Measurements from ENCODE around the gene CD9.

The CD9 gene

DNA sequence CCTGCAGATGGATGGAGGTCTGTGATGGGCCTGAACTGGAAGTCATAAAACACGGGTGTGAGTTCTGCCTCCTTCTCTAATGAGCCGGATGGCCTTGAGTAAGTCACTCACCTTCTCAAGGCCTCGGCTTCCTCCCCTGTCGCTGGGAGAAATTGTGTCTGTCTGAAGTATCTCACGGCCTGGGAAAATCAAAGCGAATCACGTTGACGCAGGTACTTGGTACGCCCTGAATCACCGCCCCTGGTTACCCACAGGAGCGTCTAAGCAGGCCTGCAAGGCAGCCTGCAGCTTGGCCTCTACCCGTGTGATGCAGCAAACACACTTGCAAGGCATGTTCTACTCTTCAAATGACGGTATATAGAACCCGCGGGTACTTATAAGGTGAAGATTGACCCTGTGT lies 28.1 kb upstream of the CD9 start:
- no peak for DNase-seq (ENCODE audit: low spot score)
- in situ Hi-C loops (cut with MboI; ENCODE audit: low sequenced_read_pairs, unreplicated experiment) = no loop called here
- TF ChIP-seq, protein P1, sequence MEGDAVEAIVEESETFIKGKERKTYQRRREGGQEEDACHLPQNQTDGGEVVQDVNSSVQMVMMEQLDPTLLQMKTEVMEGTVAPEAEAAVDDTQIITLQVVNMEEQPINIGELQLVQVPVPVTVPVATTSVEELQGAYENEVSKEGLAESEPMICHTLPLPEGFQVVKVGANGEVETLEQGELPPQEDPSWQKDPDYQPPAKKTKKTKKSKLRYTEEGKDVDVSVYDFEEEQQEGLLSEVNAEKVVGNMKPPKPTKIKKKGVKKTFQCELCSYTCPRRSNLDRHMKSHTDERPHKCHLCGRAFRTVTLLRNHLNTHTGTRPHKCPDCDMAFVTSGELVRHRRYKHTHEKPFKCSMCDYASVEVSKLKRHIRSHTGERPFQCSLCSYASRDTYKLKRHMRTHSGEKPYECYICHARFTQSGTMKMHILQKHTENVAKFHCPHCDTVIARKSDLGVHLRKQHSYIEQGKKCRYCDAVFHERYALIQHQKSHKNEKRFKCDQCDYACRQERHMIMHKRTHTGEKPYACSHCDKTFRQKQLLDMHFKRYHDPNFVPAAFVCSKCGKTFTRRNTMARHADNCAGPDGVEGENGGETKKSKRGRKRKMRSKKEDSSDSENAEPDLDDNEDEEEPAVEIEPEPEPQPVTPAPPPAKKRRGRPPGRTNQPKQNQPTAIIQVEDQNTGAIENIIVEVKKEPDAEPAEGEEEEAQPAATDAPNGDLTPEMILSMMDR (IDR thresholded peaks at IDR 0.05; ENCODE audit: borderline replicate concordance, control extremely low read depth, extremely low read depth, insufficient read depth, missing control alignments) = no peak

DNA sequence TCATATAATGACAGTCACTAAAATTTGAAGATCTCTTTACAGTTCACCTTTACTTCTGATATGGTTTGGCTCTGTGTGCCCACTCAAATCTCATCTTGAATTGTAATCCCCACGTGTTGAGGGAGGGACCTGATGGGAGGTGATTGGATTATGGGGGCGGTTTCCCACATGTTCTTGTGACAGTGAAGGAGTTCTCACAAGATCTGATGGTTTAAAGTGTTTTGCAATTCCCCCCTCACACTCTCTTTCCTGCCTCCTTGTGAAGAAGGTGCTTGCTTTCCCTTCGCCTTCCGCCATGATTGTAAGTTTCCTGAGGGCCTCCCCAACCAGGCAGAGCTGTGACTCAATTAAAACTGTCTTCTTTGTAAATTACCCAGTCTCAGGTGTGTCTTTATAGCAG lies 27.3 kb upstream of the CD9 start:
- in situ Hi-C loops (cut with MboI; ENCODE audit: low sequenced_read_pairs, unreplicated experiment) = no loop called here
- TF ChIP-seq, protein P1 (IDR thresholded peaks at IDR 0.05; ENCODE audit: borderline replicate concordance, control extremely low read depth, extremely low read depth, insufficient read depth, missing control alignments) = no peak
- no peak for DNase-seq (ENCODE audit: low spot score)

DNA sequence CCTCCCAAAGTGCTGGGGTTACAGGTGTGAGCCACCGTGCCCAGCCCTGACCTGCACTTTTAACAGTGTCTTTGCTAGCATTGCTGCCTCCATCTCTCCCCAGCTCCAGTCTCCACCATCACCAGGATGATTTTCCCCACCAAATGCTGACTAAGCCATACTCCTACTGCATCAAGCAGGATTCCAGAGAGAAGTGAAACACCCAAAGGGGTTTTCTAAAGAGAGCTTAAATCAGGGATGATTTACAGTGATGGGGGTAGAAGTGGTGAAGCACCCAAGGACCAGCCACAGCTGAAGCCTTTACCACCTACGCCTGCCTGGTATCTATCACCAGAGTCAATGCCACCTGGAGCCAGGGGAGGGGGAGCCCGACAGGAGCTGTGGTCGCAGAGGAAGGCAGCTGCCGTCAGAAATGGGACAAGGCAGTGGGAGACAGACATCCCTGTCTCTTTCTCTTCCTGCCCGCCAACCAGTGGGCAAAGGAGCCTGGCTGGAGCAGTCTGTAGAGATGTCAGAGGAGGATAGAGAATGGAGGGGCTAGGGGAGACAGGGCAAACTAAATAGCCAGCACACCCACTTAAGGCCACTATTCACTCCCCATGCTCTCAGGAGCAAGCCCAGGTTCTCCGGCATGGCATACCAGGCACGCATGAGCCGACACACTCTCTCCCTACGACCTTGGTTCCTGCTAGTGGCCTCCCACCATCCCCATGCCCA lies 22.4 kb upstream of the CD9 start:
- in situ Hi-C loops (cut with MboI; ENCODE audit: low sequenced_read_pairs, unreplicated experiment) = no loop called here
- TF ChIP-seq, protein P1 (IDR thresholded peaks at IDR 0.05; ENCODE audit: borderline replicate concordance, control extremely low read depth, extremely low read depth, insufficient read depth, missing control alignments) = no peak
- DNase-seq (ENCODE audit: low spot score) = no peak

DNA sequence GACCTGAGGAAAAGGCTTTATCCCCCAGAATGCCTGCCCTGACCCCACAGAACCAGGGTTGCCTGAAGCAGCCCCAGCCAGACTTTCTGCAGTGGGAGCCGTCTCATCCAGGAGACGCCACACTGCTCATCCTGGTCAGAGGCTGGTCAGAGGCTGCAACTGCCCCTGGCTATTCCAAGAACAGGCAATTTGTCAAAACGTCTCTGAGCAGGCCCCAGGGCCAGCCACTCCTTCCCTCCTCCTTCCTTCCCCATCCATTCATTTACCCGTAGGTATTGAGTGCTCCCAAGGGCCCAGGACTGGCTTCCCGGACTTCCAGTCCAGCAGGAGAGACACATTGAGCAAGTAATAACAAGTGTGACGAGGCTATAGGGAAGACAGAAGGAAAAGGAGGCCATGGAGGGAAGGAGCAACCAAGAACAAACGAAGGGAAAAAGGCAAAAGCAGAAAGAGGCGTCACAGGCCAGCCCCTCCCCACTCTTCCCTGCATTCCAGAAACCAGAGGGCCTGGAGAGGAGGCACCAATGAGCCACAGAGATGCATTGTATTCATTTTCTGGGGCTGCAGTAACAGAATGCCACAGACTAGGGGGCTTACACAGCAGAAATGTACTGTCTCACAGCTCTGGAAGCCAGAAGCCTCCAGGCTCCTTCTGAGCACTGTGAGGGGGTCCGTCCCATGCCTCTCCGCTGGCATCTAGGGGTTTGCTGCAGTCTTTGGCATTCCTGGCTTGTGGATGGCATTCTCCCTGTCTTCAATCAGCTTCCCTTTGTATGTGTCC lies 21.0 kb upstream of the CD9 start:
- in situ Hi-C loops (cut with MboI; ENCODE audit: low sequenced_read_pairs, unreplicated experiment) = no loop called here
- no peak for DNase-seq (ENCODE audit: low spot score)

DNA sequence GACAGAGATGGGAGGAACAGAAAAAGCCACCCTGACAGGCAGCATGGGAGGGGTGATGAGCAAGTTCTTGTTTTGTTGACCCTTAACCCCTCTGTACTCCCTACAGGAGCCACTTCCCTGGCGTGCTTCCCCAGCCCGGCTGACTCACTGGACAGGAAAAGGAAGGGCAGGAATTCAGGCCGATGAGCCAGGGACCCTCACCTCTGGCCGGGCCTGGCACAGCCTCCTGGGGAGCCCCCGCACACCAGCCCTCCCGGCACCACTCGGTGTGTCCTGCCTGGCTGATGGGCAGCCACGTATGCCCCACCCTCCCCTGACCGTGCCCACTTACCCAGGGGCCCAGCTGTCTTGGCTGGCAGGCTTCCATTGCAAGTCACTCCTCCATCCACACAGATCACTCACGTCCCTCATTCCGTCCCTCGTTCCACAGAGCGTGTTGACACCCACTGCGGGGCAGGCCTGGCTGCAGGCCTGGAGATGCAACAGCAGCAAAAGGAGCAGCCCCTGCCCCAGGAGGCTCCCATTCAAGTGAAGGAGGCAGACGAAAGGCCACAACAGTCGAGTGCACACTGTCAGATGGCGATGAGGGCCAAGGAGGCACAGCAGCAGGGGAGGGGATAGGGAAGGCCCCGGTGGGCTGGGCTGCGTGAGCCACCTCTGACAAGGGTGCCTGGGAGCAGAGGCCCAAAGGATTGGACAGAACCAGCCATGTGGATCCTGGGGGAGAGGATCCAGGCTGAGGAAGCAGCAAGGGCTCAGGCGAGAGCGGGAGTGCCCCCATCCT lies 19.7 kb upstream of the CD9 start:
- in situ Hi-C loops (cut with MboI; ENCODE audit: low sequenced_read_pairs, unreplicated experiment) = no loop called here
- TF ChIP-seq, protein P1 (IDR thresholded peaks at IDR 0.05; ENCODE audit: borderline replicate concordance, control extremely low read depth, extremely low read depth, insufficient read depth, missing control alignments) = no peak
- no peak for DNase-seq (ENCODE audit: low spot score)

More for the DNA sequence above, 21.0 kb upstream of the CD9 start:
- TF ChIP-seq, protein P1 (IDR thresholded peaks at IDR 0.05; ENCODE audit: borderline replicate concordance, control extremely low read depth, extremely low read depth, insufficient read depth, missing control alignments) = no peak

DNA sequence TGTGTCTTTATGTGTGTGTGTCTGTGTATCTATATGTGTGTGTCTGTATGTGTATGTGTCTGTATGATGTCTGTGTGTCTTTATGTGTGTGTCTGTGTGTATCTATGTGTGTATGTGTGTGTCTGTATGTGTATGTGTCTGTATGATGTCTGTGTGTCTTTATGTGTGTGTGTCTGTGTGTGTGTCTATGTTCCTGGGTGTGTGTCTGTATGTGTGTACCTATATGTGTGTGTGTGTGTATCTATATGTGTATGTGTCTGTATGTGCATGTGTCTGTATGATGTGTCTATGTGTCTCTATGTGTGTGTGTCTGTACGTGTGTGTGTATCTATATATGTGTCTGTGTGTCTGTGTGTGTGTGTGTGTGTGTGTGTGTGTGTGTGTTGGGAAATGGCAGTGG lies 19.0 kb upstream of the CD9 start:
- DNase-seq (ENCODE audit: low spot score) = no peak
- in situ Hi-C loops (cut with MboI; ENCODE audit: low sequenced_read_pairs, unreplicated experiment) = no loop called here
- TF ChIP-seq, protein P1 (IDR thresholded peaks at IDR 0.05; ENCODE audit: borderline replicate concordance, control extremely low read depth, extremely low read depth, insufficient read depth, missing control alignments) = no peak
